HG03342 (cell line): Measurements from ENCODE around the gene TMEM39B.
"Not testable (repeated sequence)": the region's sequence is repeated elsewhere in the genome, so short reads cannot be mapped to it uniquely, and the experiment has no call there.

ENCODE experiments used
- ATAC-seq: cut with Tn5 transposase; IDR thresholded peaks from one replicate; pipeline ENCODE4 v1.9.1; 2021; ENCODE audit warnings: mild to moderate bottlenecking, moderate library complexity; ENCODE audit not compliant: unreplicated experiment

Gene TMEM39B

DNA sequence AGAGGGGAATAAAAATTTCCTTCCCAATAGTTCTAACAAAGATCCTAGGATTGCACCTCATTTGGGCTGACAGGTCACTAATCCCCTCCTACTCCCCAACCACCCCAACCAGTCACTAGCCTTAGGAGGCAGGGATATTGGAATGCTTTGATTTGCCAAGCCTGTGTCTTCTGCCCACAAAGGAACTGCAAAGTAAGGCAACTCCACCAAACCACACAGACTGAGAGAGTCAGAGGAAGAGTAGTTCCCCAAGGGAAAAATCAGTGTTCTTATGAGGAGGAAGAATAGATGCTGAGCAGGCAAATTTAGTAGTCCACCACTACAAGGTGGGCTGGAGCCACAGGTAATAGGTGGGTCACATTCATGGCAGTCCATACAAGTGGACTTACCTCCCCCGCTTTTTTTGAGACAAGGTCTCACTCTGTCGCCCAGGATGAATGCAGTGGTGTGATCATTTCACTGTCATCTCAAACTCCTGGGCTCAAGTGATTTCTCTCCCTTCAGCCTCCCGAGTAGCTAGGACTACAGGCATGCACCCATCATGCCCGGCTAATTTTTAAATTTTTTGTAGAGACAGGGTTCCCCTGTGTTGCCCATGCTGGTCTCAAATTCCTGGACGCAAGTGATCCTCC is 3.7 kb upstream of the TMEM39B start:
- ATAC-seq, result no peak

DNA sequence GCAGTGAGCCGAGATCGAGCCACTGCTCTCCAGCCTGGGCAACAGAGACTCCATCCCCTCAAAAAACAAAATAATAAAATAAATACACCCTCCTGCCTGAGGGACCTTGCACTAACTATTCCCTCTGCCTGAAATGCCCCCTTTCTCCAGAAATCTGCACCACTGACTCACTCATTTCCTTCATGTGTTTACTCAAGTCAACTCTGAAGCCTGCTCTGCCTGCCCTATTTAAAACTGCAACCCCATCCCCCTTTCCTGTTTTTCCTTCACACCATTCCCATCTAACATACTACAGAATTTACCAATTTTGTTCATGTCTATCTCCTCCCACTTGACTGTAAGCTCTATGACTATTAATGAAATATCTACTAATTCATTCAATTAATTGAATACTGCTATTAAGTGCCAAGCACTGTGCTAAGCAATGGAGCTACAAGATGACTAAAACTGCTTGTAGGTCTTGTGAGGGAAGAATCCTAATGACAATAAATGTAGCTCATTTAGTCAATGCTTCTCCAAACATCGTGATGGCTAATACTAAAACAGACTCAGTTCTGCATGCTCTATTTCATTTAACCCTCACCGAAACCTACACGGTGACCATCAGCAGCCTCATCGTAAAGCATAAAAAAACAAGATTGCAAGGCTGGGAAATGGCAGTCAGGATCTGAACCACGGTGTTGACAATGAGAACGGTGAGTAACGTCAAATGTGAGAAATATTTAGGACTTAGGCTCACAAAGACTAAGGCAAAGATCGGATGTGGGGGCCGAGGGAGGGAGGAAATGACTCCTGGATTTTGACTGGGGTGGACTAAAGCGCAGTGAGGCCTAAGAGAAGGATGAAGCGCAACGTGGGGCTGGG is 749 bp upstream of the TMEM39B start:
- ATAC-seq, result no peak

DNA sequence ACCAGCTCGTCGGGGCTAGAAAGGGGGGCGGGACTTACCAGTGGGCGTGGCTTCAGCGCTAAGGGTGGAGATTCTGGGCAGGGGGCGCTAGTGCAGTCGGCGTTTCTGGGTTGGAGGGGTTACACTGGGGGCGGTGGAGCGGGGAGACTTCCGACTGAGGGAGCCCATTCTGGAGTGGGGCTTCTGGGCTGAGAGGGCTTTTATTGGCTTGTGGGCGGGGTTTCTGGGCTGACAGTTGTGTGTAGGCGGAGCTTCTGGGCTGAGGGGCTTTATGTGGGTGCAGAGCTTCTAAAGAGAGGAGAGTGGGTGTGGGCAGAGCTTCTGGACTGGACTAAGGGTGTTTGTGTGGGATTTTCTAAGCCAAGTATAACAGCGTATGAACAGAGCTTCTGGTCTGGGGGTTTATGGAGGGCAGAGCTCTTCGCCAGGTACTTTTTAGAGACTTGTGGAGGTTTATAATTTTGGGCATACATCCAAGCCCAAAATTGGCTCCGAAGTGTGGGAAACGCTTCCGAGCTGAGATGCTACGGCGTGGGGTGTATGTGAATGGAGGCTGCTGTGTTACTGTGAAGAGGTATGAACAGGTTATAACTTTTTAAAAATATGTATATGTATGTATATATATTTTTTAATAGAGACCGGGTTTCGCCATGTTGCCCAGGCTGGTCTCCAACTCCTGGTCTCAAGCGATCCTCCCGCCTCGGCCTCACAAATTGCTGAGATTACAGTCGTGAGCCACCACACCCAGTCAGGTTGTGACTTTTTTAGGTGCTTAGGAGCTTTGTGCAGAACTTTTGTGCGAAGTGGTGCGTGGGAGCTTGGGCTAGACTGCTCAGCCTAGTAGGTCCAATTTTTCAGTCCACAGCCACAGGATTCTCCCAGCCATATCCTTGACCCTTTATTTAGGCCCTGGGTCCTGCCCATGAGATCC is 825 bp downstream of the TMEM39B start:
- ATAC-seq, result no peak

GRCh38 chr1:32074841-32075240 is 2.1 kb downstream of the TMEM39B start:
- no peak for ATAC-seq

DNA sequence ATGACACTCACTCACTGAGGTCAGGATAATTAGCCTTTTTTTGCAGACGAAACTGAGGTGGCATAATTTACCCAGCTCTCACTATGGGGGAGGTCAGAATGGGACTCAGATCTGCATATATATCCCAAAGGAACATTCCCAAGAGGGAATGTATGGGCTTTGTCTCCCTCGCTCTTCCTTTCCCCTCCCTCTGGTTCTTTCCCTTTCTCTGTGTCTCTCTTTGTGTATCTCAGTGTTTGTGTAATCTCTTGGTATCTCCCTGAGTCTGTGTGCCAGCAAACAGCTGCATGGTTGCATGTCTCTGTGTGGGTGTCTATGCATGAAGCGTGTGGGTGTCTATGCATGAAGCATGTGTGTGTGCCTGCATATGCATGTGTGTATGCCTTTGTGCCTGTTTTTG is 4.7 kb downstream of the TMEM39B start:
- ATAC-seq, result no peak

GRCh38 chr1:32082022-32082421 is 9.3 kb downstream of the TMEM39B start:
- ATAC-seq, result no peak

DNA sequence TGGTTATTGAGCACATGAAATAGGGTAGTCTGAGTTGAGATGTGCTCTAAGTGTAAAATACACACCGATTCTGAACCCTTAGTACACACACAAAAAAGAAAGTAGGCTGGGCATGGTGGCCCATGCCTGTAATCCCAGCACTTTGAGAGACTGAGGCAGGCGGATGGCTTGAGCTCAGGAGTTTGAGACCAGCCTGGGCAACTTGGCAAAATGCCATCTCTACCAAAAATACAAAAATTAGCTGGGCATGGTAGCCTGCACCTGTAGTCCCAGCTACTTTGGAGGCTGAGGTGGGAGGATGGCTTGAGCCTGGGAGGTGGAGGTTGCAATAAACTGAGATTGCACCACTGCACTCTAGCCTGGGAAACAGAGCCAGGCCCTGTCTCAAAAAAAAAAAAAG is 13.6 kb downstream of the TMEM39B start:
- ATAC-seq, result not testable (repeated sequence)

- ATAC-seq, result no peak
Observed at GRCh38 chr1:32091176-32091575, 18.4 kb downstream of the TMEM39B start.

GRCh38 chr1:32091591-32091990 is 18.9 kb downstream of the TMEM39B start:
- no peak for ATAC-seq

DNA sequence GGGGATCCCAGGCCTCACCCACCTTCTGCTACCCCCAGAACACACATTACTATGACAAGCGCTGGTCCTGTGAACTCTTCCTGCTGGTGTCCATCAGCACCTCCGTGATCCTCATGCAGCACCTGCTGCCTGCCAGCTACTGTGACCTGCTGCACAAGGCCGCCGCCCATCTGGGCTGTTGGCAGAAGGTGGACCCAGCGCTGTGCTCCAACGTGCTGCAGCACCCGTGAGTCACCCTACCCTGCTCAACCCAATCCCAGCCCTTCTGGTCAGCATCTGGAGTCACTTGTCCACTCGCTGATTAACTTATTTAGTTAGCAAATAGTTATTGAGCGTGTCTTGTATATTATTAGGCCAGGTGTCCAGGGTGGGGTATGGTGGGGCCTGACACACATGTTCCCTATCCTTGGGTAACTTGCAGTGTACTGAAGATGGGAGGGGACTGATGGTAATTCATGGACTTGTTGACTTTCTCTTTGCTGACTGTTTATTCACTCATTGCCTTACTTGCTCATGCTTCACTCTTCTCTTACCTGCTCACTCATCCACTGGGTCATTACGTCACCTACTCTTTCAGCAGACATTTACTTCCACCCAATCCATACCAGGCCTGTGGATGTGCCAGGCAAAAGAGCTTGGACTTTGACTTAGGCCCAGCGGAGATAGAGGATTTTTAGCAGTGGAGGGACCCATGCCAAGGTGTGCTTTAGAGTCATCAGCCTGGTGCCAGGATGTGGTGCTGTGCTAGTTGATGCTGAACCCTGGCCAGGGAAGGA is 22.2 kb downstream of the TMEM39B start:
- ATAC-seq, result no peak

DNA sequence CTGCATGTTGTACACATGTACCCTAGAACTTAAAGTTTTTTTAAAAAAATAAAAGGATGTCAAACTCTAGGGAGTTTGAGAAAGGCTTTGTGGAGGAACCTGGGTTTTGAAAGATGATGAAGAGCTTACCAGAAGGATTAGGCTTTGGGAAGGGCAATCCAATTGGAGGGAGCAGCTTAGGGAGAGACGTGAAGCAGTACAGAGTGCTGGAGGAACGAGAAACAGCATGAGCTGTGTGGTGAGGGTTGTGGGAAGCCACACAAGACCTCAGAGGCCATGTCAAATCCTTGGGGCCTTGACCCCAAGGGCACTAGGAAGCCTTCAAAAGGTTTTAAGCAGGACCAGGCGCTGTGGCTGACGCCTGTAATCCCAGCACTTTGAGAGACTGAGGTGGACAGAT is 26.7 kb downstream of the TMEM39B start:
- no peak for ATAC-seq

- no peak for ATAC-seq
Observed at GRCh38 chr1:32100359-32100758, 27.6 kb downstream of the TMEM39B start.

GRCh38 chr1:32100807-32101708 is 28.3 kb downstream of the TMEM39B start:
- ATAC-seq, result no peak

DNA sequence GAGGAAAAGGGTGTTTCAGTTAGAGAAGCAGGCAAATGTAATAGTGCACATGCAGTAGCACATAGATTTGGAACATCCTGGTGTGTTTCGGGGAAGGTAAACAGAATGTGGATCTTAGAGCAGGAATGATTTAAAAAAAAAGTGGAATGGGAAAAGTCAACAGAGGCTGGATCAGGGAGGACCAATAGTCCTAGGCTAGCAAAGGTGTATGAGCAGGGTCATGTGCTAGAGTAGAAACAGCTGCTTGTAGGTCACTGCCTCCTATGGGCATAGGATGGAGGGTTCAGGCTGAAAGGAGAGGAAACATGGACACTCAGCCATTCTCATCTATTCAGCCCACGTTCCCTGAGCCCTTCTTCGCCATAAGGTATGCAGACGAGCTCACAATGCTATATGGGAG is 31.4 kb downstream of the TMEM39B start:
- no peak for ATAC-seq

GRCh38 chr1:32105338-32105737 is 32.6 kb downstream of the TMEM39B start:
- ATAC-seq, result no peak

DNA sequence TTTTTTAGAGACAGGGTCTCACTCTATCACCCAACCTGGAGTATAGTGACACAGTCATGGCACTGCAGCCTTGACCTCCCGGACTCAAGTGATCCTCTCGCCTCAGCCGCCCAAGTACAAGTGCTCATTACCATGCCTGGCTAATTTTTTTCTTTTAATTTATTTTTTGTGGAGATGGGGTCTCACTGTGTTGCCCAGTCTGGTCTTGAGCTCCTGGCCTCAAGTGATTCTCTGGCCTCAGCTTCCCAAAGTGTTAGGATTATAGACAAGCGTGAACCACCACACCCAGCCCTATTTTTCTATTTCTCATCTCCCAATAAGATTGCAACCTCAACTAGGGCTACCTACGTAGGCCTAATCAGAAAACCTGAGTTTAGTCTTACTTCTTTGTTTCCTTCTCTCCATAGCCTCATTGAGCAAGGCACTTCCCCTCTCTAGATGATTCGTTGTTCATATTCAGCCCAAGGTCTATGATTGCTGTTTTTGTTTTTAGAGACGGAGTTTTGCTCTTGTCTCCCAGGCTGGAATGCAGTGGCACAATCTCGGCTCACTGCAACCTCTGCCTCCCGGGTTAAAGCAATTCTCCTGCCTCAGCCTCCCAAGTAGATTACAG is 34.0 kb downstream of the TMEM39B start:
- no peak for ATAC-seq

DNA sequence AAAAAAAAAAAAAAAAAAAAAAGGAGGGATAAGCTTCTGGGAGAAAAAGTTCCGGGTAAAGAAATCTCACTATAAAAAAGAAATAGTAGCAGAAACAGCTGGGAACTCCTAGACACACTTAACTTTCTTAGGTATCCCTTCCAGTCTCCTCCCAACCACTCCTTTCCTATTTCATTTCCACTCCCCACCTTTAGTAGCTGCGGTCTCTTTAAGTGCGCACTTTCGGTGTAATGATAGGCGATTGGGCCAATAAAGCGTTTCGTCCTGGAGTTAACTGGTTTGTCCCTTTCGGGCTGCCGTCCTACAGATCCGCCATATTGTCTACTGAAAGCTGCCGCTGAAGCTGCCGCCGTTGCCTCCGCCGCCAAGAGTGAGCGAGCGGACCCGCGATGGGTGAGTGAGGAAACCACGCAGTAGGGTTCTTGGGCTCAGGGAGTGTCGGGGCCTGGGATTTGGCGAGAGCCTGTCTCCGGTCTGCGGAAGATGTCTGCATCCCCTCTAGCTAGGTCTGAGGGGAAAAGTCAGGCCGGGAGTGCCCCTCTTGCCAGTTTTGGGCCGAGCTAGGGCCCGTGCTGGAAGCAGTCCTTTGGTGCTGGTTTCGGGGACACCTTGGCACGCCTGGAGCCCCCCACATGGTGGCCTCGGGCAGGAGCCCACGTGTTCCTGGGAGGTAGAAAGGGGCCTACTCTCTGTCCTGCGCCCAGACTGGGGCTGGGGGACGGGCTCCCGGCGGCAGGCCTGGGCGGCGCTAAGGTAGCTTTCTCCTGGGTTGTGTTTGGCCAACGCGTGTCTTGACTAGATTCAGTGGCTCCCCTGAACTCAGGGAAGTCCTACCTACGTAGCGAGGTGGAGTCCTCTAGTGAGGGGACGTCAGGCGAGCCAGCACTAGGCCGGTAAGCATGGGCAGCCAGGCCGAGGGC is 35.3 kb downstream of the TMEM39B start, which contains the start of gene KPNA6:
Gene KPNA6 (plus strand): TSS at position 315 of the 920 bp plus-strand sequence. CDS start 75 bp downstream, at position 390.
- ATAC-seq, result peak; percentile 59

DNA sequence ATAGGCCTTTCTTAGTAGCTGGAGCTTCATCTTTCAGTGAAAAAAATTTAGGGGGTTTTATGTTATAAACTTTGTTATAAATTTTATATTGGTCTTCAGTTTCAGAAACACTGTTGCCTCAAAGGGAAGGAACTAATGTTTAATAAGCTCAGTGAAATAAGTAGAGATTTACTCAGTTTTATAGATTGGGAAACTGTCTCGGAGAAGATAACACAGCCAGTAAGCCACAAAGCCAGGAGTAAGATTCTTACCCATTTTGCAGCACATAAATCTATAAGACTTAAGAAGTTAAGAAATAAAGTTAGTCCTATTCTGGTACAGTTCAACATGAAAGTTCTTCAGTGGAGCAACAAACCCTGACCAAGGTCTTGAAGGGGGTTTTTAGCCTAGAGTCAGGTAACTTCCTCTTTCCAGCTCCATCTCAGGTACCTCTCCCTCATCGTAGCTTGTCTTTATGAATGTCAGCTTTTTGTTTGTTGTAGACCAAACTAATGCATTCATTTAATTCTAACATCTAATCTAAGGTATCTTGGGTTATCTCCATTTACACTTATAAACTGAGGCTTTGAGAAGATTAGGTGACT is 38.4 kb downstream of the TMEM39B start:
- ATAC-seq, result no peak
